Mucosa of gallbladder (tissue), 1 donor: ENCODE data around the gene PLAU. TPM values are rescaled to one million over a fixed set of nuclear protein-coding genes. Genes with fewer than 3 reads are reported as not detected.
"Not testable (repeated sequence)": the region's sequence is repeated elsewhere in the genome, so short reads cannot be mapped to it uniquely, and the experiment has no call there.

Experiments used
- DNase-seq: peaks from one replicate; pipeline ENCODE4 v3.0.0-alpha.2; 2020; ENCODE audit warnings: low spot score
- total RNA-seq: library from RNA; stranded (reverse); gene quantifications from one replicate; pipeline ENCODE4 v1.2.1, GENCODE V29; 2021
- donor health status: DM: no; HTN: no; CAD: no.

Gene PLAU
- total RNA-seq, 1 donor from 2014 or later: 15.5 TPM

GRCh38 chr10:73922007-73922863, 11.3 kb downstream of the PLAU start:
- DNase-seq: no peak

GRCh38 chr10:73922864-73923133, 11.9 kb downstream of the PLAU start:
- no peak for DNase-seq

GRCh38 chr10:73923935-73924598, 13.1 kb downstream of the PLAU start:
- DNase-seq: no peak

- no peak for DNase-seq
These were observed 14.0 kb downstream of the PLAU start for GRCh38 chr10:73924935-73925334.

- DNase-seq: no peak
These were observed 14.6 kb downstream of the PLAU start for GRCh38 chr10:73925539-73925938.

GRCh38 chr10:73926152-73926764, 15.3 kb downstream of the PLAU start:
- no peak for DNase-seq

GRCh38 chr10:73930630-73931327, 19.8 kb downstream of the PLAU start:
- not testable (repeated sequence) for DNase-seq

GRCh38 chr10:73931767-73932619, 21.1 kb downstream of the PLAU start:
- DNase-seq: peak; percentile 57

GRCh38 chr10:73932620-73933112, 21.7 kb downstream of the PLAU start:
- DNase-seq: no peak

GRCh38 chr10:73934074-73934473, 23.1 kb downstream of the PLAU start:
- no peak for DNase-seq

GRCh38 chr10:73935895-73936294, 25.0 kb downstream of the PLAU start:
- DNase-seq: no peak

GRCh38 chr10:73937333-73938043, 26.6 kb downstream of the PLAU start:
- no peak for DNase-seq

GRCh38 chr10:73940634-73941221, 29.8 kb downstream of the PLAU start:
- DNase-seq: peak; percentile 86

GRCh38 chr10:73941300-73941699, 30.4 kb downstream of the PLAU start:
- no peak for DNase-seq

- DNase-seq: no peak
These were observed 33.6 kb downstream of the PLAU start for GRCh38 chr10:73944356-73945100.

GRCh38 chr10:73946253-73947145, 35.6 kb downstream of the PLAU start:
- no peak for DNase-seq

GRCh38 chr10:73948947-73949633, 38.2 kb downstream of the PLAU start:
- no peak for DNase-seq
